HFFc6 (cell line): ENCODE measurements around the gene PBX3. TPM values are rescaled to one million over a fixed set of nuclear protein-coding genes. Genes with fewer than 3 reads are reported as not detected.

Experiments used
- DNase-seq: peaks from one replicate; pipeline ENCODE4 v3.0.0-alpha.2; 2018
- H3K27ac Mint-ChIP-seq: 2 replicates; pipeline ENCODE4 v1.8.0; 2020; ENCODE audit warnings: mild to moderate bottlenecking, mixed read lengths
- H3K27me3 Mint-ChIP-seq: 2 replicates; pipeline ENCODE4 v1.8.0; 2021; ENCODE audit warnings: mild to moderate bottlenecking, moderate library complexity, mixed read lengths; ENCODE audit not compliant: insufficient read depth
- H3K36me3 Mint-ChIP-seq: 2 replicates; pipeline ENCODE4 v1.8.0; 2021; ENCODE audit warnings: low read depth, mixed read lengths
- H3K4me1 Mint-ChIP-seq: 2 replicates; pipeline ENCODE4 v1.8.0; 2020; ENCODE audit warnings: low read depth, mixed read lengths
- H3K4me3 Mint-ChIP-seq: 2 replicates; pipeline ENCODE4 v1.8.0; 2020; ENCODE audit warnings: mild to moderate bottlenecking, moderate library complexity, mixed read lengths
- H3K9me3 Mint-ChIP-seq: 2 replicates; pipeline ENCODE4 v1.8.0; 2020; ENCODE audit warnings: mild to moderate bottlenecking, mixed read lengths
- total RNA-seq, 6 experiments: library from RNA; stranded (reverse); fragmentation: NEBNext Ultra II Directional; extraction: Animal tissue kit (Norgen Biotek cat#: 25700); gene quantifications; 2 replicates in 1 of 6; 3 replicates in 5 of 6; pipeline ENCODE4 v1.2.3, GENCODE V29; 2021
- TF ChIP-seq, protein P1 (sequence below): fragments of 200-600 bp; sonication (generic); IDR thresholded peaks from 2 replicates; pipeline ENCODE4 v1.5.0; 2021; ENCODE audit warnings: antibody characterized with exemption, mild to moderate bottlenecking

The PBX3 gene
- total RNA-seq, 6 experiments from 2014 or later = 32.2 to 44.3 (median 40.3) TPM

DNA sequence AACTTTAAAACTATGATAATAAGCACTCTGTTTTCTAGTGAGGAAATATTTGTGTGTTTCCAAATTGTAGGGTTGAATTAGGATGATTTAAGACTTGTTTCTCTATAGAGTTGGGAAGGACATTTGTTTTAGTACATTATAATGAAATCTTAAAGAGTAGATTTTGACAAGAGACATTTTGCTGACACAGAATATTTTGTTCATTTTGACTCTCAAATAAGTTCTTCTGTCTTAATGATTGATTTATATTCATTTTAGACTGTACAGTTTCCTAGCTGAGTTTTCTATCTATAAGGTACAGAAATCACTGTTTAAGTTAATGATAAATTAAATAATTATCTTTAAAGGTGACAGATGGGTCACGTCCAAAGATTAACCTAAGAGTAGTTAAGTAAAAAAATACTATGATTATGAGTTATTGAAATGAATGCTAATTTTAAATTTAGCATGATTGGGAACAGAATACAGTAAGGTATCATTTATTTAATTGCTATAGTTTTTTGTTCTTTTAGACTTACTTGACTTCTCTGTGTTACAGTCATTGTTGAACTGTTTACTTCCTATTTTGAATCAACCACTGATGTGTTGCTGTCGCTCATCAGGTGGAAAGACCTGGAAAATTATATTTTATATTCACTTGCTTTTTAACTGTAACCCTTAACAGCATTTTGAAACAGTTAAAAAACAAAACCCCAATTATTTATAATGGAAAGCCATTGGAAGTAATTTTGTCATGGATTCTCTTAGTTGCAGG lies 19.5 kb downstream of the PBX3 start:
- peaks cover 22% of the 10 kb centered on the region for H3K36me3 Mint-ChIP-seq
- H3K4me1 Mint-ChIP-seq = peaks cover 34% of the 10 kb centered on the region
- H3K9me3 Mint-ChIP-seq = no peaks in the 10 kb centered on the region
- DNase-seq = no peak
- H3K27ac Mint-ChIP-seq = no peak overlapping the region
- H3K4me3 Mint-ChIP-seq = no peak overlapping the region
- TF ChIP-seq, protein P1, sequence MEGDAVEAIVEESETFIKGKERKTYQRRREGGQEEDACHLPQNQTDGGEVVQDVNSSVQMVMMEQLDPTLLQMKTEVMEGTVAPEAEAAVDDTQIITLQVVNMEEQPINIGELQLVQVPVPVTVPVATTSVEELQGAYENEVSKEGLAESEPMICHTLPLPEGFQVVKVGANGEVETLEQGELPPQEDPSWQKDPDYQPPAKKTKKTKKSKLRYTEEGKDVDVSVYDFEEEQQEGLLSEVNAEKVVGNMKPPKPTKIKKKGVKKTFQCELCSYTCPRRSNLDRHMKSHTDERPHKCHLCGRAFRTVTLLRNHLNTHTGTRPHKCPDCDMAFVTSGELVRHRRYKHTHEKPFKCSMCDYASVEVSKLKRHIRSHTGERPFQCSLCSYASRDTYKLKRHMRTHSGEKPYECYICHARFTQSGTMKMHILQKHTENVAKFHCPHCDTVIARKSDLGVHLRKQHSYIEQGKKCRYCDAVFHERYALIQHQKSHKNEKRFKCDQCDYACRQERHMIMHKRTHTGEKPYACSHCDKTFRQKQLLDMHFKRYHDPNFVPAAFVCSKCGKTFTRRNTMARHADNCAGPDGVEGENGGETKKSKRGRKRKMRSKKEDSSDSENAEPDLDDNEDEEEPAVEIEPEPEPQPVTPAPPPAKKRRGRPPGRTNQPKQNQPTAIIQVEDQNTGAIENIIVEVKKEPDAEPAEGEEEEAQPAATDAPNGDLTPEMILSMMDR = no peak
- no peaks in the 10 kb centered on the region for H3K27me3 Mint-ChIP-seq

DNA sequence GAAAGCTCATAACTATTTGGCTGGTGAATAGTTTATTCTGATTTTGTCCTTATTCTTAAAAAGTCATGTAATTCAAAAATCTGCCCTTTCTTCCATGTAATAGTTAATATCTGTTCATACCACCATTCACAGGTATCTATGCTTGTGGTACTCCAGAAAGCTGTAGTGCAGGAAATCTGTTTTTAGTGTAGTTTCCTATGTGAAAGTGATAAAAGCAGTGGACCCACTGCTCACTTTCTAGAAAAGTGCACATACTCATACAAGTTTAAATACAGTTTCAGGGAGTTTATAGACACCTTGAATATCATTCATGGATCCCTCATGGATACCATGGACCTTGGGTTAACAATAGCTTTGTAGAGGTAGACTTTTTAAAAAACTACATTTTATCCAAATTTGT lies 20.2 kb downstream of the PBX3 start:
- DNase-seq = no peak
- Mint-ChIP-seq H3K9me3 (no peaks in the 10 kb centered on the region), H3K4me3 (no peak overlapping the region), H3K27ac (no peak overlapping the region), H3K27me3 (no peaks in the 10 kb centered on the region; the same call in 1 of the 2 replicates), H3K36me3 (peaks cover 22% of the 10 kb centered on the region), H3K4me1 (peaks cover 35% of the 10 kb centered on the region)
- TF ChIP-seq, protein P1 = no peak

DNA sequence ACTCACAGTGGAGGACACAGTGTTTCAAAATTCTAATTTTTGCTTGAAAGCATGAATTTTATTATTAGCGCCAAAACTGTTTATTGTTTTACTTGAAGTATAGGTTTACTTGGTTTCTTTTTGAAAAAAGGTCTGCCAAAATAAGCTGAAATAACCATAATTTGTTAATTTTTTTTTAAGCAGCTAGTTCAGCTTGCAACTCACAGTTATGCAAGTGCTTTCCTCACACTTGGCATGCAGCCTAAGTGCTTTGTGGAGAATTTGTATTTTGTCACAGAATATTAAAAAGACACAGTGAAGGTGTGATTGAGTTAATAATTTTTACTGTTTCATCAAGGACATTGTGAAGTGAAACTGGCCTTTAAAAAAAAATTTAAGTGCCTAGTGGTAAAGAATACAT lies 21.6 kb downstream of the PBX3 start:
- TF ChIP-seq, protein P1 = no peak
- H3K4me1 Mint-ChIP-seq = peaks cover 20% of the 10 kb centered on the region
- no peak for DNase-seq
- H3K27ac Mint-ChIP-seq = no peak overlapping the region
- H3K4me3 Mint-ChIP-seq = no peak overlapping the region
- no peaks in the 10 kb centered on the region; the same call in 1 of the 2 replicates for H3K27me3 Mint-ChIP-seq
- H3K9me3 Mint-ChIP-seq = no peaks in the 10 kb centered on the region
- H3K36me3 Mint-ChIP-seq = peaks cover 34% of the 10 kb centered on the region

- H3K4me1 Mint-ChIP-seq = peaks cover 19% of the 10 kb centered on the region
- TF ChIP-seq, protein P1 = no peak
- no peak overlapping the region for H3K27ac Mint-ChIP-seq
- no peaks in the 10 kb centered on the region for H3K9me3 Mint-ChIP-seq
- H3K27me3 Mint-ChIP-seq = no peaks in the 10 kb centered on the region; the same call in 1 of the 2 replicates
- DNase-seq = no peak
- no peak overlapping the region for H3K4me3 Mint-ChIP-seq
- H3K36me3 Mint-ChIP-seq = peaks cover 50% of the 10 kb centered on the region
These were observed 23.9 kb downstream of the PBX3 start for GRCh38 chr9:125771037-125771436.

- Mint-ChIP-seq H3K4me3 (no peak overlapping the region), H3K27ac (no peak overlapping the region), H3K4me1 (peaks cover 30% of the 10 kb centered on the region), H3K27me3 (no peaks in the 10 kb centered on the region; the same call in 1 of the 2 replicates), H3K36me3 (peaks cover 49% of the 10 kb centered on the region), H3K9me3 (no peaks in the 10 kb centered on the region)
- DNase-seq = no peak
- TF ChIP-seq, protein P1 = no peak
These were observed 25.6 kb downstream of the PBX3 start for GRCh38 chr9:125772740-125773139.
